Loucy (cell line): Measurements from ENCODE around the gene SLC4A8.

Experiments used
- EZH2phosphoT487 ChIP-seq: fragments of 200-600 bp; IDR thresholded peaks from 2 replicates; pipeline ENCODE4 v1.6.1; 2018; ENCODE audit warnings: antibody characterized with exemption, mild to moderate bottlenecking, moderate library complexity, borderline replicate concordance
- TF ChIP-seq, protein P1 (sequence below): fragments of 200-600 bp; sonication (generic); conservative IDR thresholded peaks from 2 replicates; pipeline ENCODE4 v1.5.1; 2014; ENCODE audit warnings: mild to moderate bottlenecking, antibody characterized with exemption, low read length

DNA sequence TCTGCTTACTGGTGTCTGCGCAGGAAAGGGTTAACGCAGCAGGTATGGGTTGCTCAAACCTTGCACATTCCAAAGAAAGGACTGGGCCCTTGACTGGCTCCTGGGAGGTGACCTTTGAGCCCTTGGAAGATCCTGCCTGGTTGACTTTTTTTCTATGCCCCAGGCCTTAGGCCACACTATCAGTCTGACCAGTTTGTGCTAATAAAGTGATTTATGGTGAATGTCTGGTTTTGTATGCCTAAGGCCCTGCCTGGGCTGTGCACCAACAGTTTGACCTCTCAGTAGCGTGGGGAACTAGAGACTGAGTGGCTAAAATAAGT lies 105.0 kb downstream of the SLC4A8 start:
- TF ChIP-seq, protein P1, sequence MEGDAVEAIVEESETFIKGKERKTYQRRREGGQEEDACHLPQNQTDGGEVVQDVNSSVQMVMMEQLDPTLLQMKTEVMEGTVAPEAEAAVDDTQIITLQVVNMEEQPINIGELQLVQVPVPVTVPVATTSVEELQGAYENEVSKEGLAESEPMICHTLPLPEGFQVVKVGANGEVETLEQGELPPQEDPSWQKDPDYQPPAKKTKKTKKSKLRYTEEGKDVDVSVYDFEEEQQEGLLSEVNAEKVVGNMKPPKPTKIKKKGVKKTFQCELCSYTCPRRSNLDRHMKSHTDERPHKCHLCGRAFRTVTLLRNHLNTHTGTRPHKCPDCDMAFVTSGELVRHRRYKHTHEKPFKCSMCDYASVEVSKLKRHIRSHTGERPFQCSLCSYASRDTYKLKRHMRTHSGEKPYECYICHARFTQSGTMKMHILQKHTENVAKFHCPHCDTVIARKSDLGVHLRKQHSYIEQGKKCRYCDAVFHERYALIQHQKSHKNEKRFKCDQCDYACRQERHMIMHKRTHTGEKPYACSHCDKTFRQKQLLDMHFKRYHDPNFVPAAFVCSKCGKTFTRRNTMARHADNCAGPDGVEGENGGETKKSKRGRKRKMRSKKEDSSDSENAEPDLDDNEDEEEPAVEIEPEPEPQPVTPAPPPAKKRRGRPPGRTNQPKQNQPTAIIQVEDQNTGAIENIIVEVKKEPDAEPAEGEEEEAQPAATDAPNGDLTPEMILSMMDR: no peak
- no peak for TF ChIP-seq EZH2phosphoT487
